Heart right ventricle (tissue), 16 donors: ENCODE measurements around the gene SYCP2L. TPM values are rescaled to one million over a fixed set of nuclear protein-coding genes. Genes with fewer than 3 reads are reported as not detected.

ENCODE experiments used
- ATAC-seq, 8 donors: fragments of 200-7000 bp; cut with Tn5 transposase; one replicate each; pipeline ENCODE4 v1.9.1; 2020; ENCODE audit warnings: mild to moderate bottlenecking in 8 of 8, moderate library complexity in 8 of 8, moderate number of reproducible peaks in 1 of 8
- DNase-seq, 2 donors: peaks; one replicate each; pipeline ENCODE4 v3.0.0-alpha.2; 2020
- H3K27ac ChIP-seq, 10 donors: fragments of 200-600 bp; sonication (generic) in 2 of 10; one replicate each; pipeline versions ENCODE4 v1.5.0 to v1.8.0; 2020 to 2022; ENCODE audit warnings: mild to moderate bottlenecking in 3 of 10
- H3K27me3 ChIP-seq, 7 donors: fragments of 200-600 bp; one replicate each; pipeline ENCODE4 v1.8.0; 2021 to 2022; ENCODE audit warnings: mild to moderate bottlenecking in 2 of 7
- H3K36me3 ChIP-seq, 9 donors: fragments of 200-600 bp; sonication (generic) in 1 of 9; one replicate each; pipeline versions ENCODE4 v1.5.0 to v1.8.0; 2020 to 2022; ENCODE audit warnings: mild to moderate bottlenecking in 2 of 9
- H3K4me1 ChIP-seq, 9 donors: fragments of 200-600 bp; sonication (generic) in 1 of 9; one replicate each; pipeline versions ENCODE4 v1.5.0 to v1.8.0; 2020 to 2022; ENCODE audit warnings: mild to moderate bottlenecking in 4 of 9
- H3K4me3 ChIP-seq, 10 donors: fragments of 200-600 bp; sonication (generic) in 2 of 10; one replicate each; pipeline versions ENCODE4 v1.5.0 to v1.8.0; 2020 to 2022; ENCODE audit warnings: mild to moderate bottlenecking in 7 of 10, moderate library complexity in 2 of 10
- H3K9me3 ChIP-seq, 11 donors: fragments of 200-600 bp in 10 of 11; sonication (generic) in 2 of 11; one replicate each; pipeline versions ENCODE4 v1.5.0 to v1.8.0; 2013 to 2022; ENCODE audit warnings: mild to moderate bottlenecking in 2 of 11, control low read depth in 1 of 11, moderate library complexity in 1 of 11
- CTCF ChIP-seq, 9 donors: fragments of 200-600 bp; sonication (generic) in 2 of 9; IDR thresholded peaks; one replicate each; pipeline versions ENCODE4 v1.5.0 to v1.8.0; 2021 to 2022; ENCODE audit warnings: antibody characterized with exemption in 9 of 9, mild to moderate bottlenecking in 5 of 9, moderate library complexity in 1 of 9
- WGBS, 2 donors: extraction: QIAGEN DNeasy Blood & Tissue Kit; methylation state at CpG; one replicate each; pipeline ENCODE4 v1.1.7; 2013; ENCODE audit warnings: inconsistent platforms in 1 of 2; 5-methylcytosine and 5-hydroxymethylcytosine counted together
- intact Hi-C, 10 donors: fragments of 100-400 bp; cut with DNase I; formaldehyde crosslinking; loops; one replicate each; pipeline versions ENCODE4 v1.11.1 to v1.14.2; 2022
- polyA plus RNA-seq, 2 donors: library from polyadenylated mRNA; stranded (reverse); fragments of 200-250 nt; gene quantifications; one replicate each; pipeline ENCODE4 v1.2.3, GENCODE V29; 2013
- total RNA-seq, 10 donors: library from RNA; stranded (reverse); fragmentation: NEBNext Ultra II Directional in 3 of 10; extraction: Animal tissue kit (Norgen Biotek cat#: 25700) in 3 of 10; gene quantifications; one replicate each; pipeline versions ENCODE4 v1.2.1 to v1.2.4, GENCODE V29; 2021 to 2023
- donor health status: Arrhythmogenic right ventricular cardiomyopathy.
- donor health status: ischemic (EF 13 %, LVEDD 7.1; RV severe dilation, severe dysfunction).
- donor health status: healthy with polysubstance abuse.
- donor health status: DM: no; HTN: yes; CAD: no.
- donor health status: DM: no; HTN: no; CAD: no.
- donor health status: ischemic (EF 25% LVEDD 6.9; RV normal size, moderate dysfunction).
- donor health status: ischemic (EF 25% LVEDD 5.7; RV mildly dilated, moderate dysfunction).
- donor health status: healthy.
- donor health status: DM: yes; HTN: yes; CAD: no.
- donor health status: Ischemic cardiomyopathy.
- donor health status: ischemic (EF 35%, LVEDD 5.7; RV mildly dilated, moderate dysfunction).
- donor health status: nonischemic (EF 11% LVEDD 7.7; RV severe dilation, severe dysfunction).
- donor health status: DM: yes; HTN: yes; CAD: no.
- donor health status: PGD.
- donor health status: ischemic (EF 29% LVEDD 5.4; RV normal size, mild dysfunction).
- donor health status: nonischemic (EF 23%, LVEDD 6.1; RV moderate dilation, normal function).

Gene SYCP2L
- total and polyA plus RNA-seq, 12 donors, result 0.11 to 2.4 (median 0.37) TPM

GRCh38 chr6:10945845-10946244 is 59.0 kb downstream of the SYCP2L start:
- H3K27ac ChIP-seq, result no peak overlapping the region
- no peak for ATAC-seq
- no peak for DNase-seq
- H3K27me3 ChIP-seq, result no peaks in the 10 kb centered on the region
- H3K4me3 ChIP-seq, result no peak overlapping the region
- TF ChIP-seq CTCF (IDR thresholded peaks at IDR 0.05), result no peak
- H3K9me3 ChIP-seq, result peaks cover 0 to 13% (median 0%) of the 10 kb centered on the region in 11 donors
- WGBS, 2 donors, result 77 to 88% methylated on average over 1 of the region's 1 CpG
- no peaks in the 10 kb centered on the region for H3K4me1 ChIP-seq
- no peaks in the 10 kb centered on the region for H3K36me3 ChIP-seq
- intact Hi-C loops, result no loop called here

GRCh38 chr6:10947966-10948365 is 61.1 kb downstream of the SYCP2L start:
- peaks cover 0 to 7% (median 0%) of the 10 kb centered on the region in 7 donors for H3K27me3 ChIP-seq
- intact Hi-C loops, result no loop called here
- H3K4me3 ChIP-seq, result no peak overlapping the region
- ATAC-seq (no peak), DNase-seq (no peak)
- 96 to 98% methylated on average over 5 of the region's 5 CpGs for WGBS, 2 donors
- H3K9me3 ChIP-seq, result peaks cover 0 to 13% (median 0%) of the 10 kb centered on the region in 11 donors
- no peaks in the 10 kb centered on the region for H3K4me1 ChIP-seq
- H3K27ac ChIP-seq, result no peak overlapping the region
- no peak for TF ChIP-seq CTCF (IDR thresholded peaks at IDR 0.05)
- no peaks in the 10 kb centered on the region for H3K36me3 ChIP-seq

GRCh38 chr6:10949579-10950490 is 63.0 kb downstream of the SYCP2L start:
- TF ChIP-seq CTCF (IDR thresholded peaks at IDR 0.05), result no peak
- Histone ChIP-seq H3K27me3 (peaks cover 0 to 7% (median 0%) of the 10 kb centered on the region in 7 donors), H3K36me3 (no peaks in the 10 kb centered on the region), H3K4me3 (no peak overlapping the region), H3K4me1 (no peaks in the 10 kb centered on the region), H3K27ac (no peak overlapping the region), H3K9me3 (peaks cover 0 to 13% (median 0%) of the 10 kb centered on the region in 11 donors)
- intact Hi-C loops, result loop anchor here in 8 of 10 donors (2.0 to 10.0 kb wide), 6 partner anchors 92 to 547 kb away; partner anchors contain the start of gene ELOVL2 (in 1 of the 8)
- ATAC-seq (no peak), DNase-seq (no peak)
- WGBS, 2 donors, result 92 to 95% methylated on average over 6 of the region's 6 CpGs

- peak in 3 of 8 donors; percentile 51 to 61 (median 59) for ATAC-seq
- WGBS, 2 donors, result 48 to 52% methylated on average over 6 of the region's 6 CpGs
These were observed 64.9 kb downstream of the SYCP2L start for GRCh38 chr6:10951675-10952282.

More at GRCh38 chr6:10951675-10952282, 64.9 kb downstream of the SYCP2L start:
- H3K27ac ChIP-seq, result no peak overlapping the region
- H3K4me1 ChIP-seq, result no peaks in the 10 kb centered on the region
- TF ChIP-seq CTCF (IDR thresholded peaks at IDR 0.05), result peak in 8 of 9 donors; percentile 22 to 70 (median 56)
- no peaks in the 10 kb centered on the region for H3K36me3 ChIP-seq
- H3K9me3 ChIP-seq, result peaks cover 0 to 10% (median 0%) of the 10 kb centered on the region in 11 donors
- DNase-seq, result no peak
- H3K4me3 ChIP-seq, result no peak overlapping the region
- intact Hi-C loops, result loop anchor here (2.0 to 10.0 kb wide), 6 partner anchors 91 to 546 kb away; partner anchors contain the start of gene ELOVL2 (in 1 of the 10)
- peaks cover 0 to 7% (median 0%) of the 10 kb centered on the region in 7 donors for H3K27me3 ChIP-seq
